Measurements from ENCODE around the gene NDUFAF2.
"Not testable (repeated sequence)": the region's sequence is repeated elsewhere in the genome, so short reads cannot be mapped to it uniquely, and the experiment has no call there.

NDUFAF2 gene

GRCh38 chr5:61048534-61048933 is 103.5 kb downstream of the NDUFAF2 start:
- no peak for DNase-seq (ENCODE audit: low read depth in 2 of 2)

GRCh38 chr5:61050292-61050691 is 105.3 kb downstream of the NDUFAF2 start:
- no peak for DNase-seq (ENCODE audit: low read depth in 2 of 2)

- no peak for DNase-seq (ENCODE audit: low read depth in 2 of 2)
These were observed 106.3 kb downstream of the NDUFAF2 start for GRCh38 chr5:61051267-61051666.

- no peak for DNase-seq (ENCODE audit: low read depth in 2 of 2)
These were observed 107.9 kb downstream of the NDUFAF2 start for GRCh38 chr5:61052882-61053281.

GRCh38 chr5:61053937-61054336 is 108.9 kb downstream of the NDUFAF2 start:
- DNase-seq (ENCODE audit: low read depth in 2 of 2): no peak

- no peak for DNase-seq (ENCODE audit: low read depth in 2 of 2)
These were observed 110.5 kb downstream of the NDUFAF2 start for GRCh38 chr5:61055434-61056006.

- DNase-seq (ENCODE audit: low read depth in 2 of 2): no peak
These were observed 114.5 kb downstream of the NDUFAF2 start for GRCh38 chr5:61059499-61059898.

- no peak for DNase-seq (ENCODE audit: low read depth in 2 of 2)
These were observed 124.1 kb downstream of the NDUFAF2 start for GRCh38 chr5:61069150-61069549.

- no peak for DNase-seq (ENCODE audit: low read depth in 2 of 2)
These were observed 126.5 kb downstream of the NDUFAF2 start for GRCh38 chr5:61071526-61071925.

- no peak for DNase-seq (ENCODE audit: low read depth in 2 of 2)
These were observed 131.6 kb downstream of the NDUFAF2 start for GRCh38 chr5:61076626-61077025.

GRCh38 chr5:61081741-61082140 is 136.7 kb downstream of the NDUFAF2 start:
- DNase-seq (ENCODE audit: low read depth in 2 of 2): no peak

GRCh38 chr5:61082516-61083280 is 137.7 kb downstream of the NDUFAF2 start:
- DNase-seq (ENCODE audit: low read depth in 2 of 2): no peak

- DNase-seq (ENCODE audit: low read depth in 2 of 2): no peak
These were observed 139.7 kb downstream of the NDUFAF2 start for GRCh38 chr5:61084658-61085057.

- no peak for DNase-seq (ENCODE audit: low read depth in 2 of 2)
These were observed 140.9 kb downstream of the NDUFAF2 start for GRCh38 chr5:61085885-61086284.

GRCh38 chr5:61087921-61088320 is 142.9 kb downstream of the NDUFAF2 start:
- DNase-seq (ENCODE audit: low read depth in 2 of 2): no peak

- no peak for DNase-seq (ENCODE audit: low read depth in 2 of 2)
These were observed 144.3 kb downstream of the NDUFAF2 start for GRCh38 chr5:61089351-61089750.

- not testable (repeated sequence) for DNase-seq (ENCODE audit: low read depth in 2 of 2)
These were observed 148.2 kb downstream of the NDUFAF2 start for GRCh38 chr5:61093046-61093771.

GRCh38 chr5:61097465-61097864 is 152.5 kb downstream of the NDUFAF2 start:
- no peak for DNase-seq (ENCODE audit: low read depth in 2 of 2)

GRCh38 chr5:61098251-61098995 is 153.4 kb downstream of the NDUFAF2 start:
- no peak for DNase-seq (ENCODE audit: low read depth in 2 of 2)

- no peak for DNase-seq (ENCODE audit: low read depth in 2 of 2)
These were observed 155.4 kb downstream of the NDUFAF2 start for GRCh38 chr5:61100437-61100836.

GRCh38 chr5:61114441-61114840 is 169.4 kb downstream of the NDUFAF2 start:
- no peak for DNase-seq (ENCODE audit: low read depth in 2 of 2)

- no peak for DNase-seq (ENCODE audit: low read depth in 2 of 2)
These were observed 171.0 kb downstream of the NDUFAF2 start for GRCh38 chr5:61115968-61116367.
